Measurements from ENCODE around the gene MAK. TPM values are rescaled to one million over a fixed set of nuclear protein-coding genes. Genes with fewer than 3 reads are reported as not detected.

Gene MAK
- total and polyA plus RNA-seq, 2 donors (not counting 1 experiment from before 2014, with no cell fraction given) = 0.04 TPM; not detected in 1

- Mint-ChIP-seq H3K4me3 (no peak overlapping the region), H3K4me1 (no peaks in the 10 kb centered on the region), H3K9me3 (ENCODE audit: insufficient read depth) (no peaks in the 10 kb centered on the region), H3K27ac (no peak overlapping the region), H3K27me3 (no peaks in the 10 kb centered on the region)
- WGBS (ENCODE audit: insufficient coverage) = 100% methylated on average over 2 of the region's 3 CpGs
- POLR2A ChIA-PET = no interaction called here
- Histone ChIP-seq H3K4me2 (replicated peaks; ENCODE audit: low read depth, low read length, poor library complexity, severe bottlenecking) (no peak overlapping the region), H3K4me1 (ENCODE audit: control insufficient read depth in 2 of 2, insufficient read depth in 2 of 2, low read length in 2 of 2) (no peaks in the 10 kb centered on the region), H3K4me3 (ENCODE audit: control extremely low read depth in 1 of 5, extremely low read depth in 1 of 5, insufficient read depth in 1 of 5, low read depth in 2 of 5, low read length in 4 of 5) (no peak overlapping the region), H4K20me1 (ENCODE audit: control insufficient read depth, insufficient read depth, low read length, poor library complexity, severe bottlenecking) (no peaks in the 10 kb centered on the region), H3K9me3 (ENCODE audit: control extremely low read depth in 1 of 3, control insufficient read depth in 2 of 3, insufficient read depth in 1 of 3, low read length in 2 of 3) (no peaks in the 10 kb centered on the region), H2AFZ (ENCODE audit: insufficient read depth, low read depth, low read length, poor library complexity, severe bottlenecking) (no peak overlapping the region), H3K27me3 (replicated peaks in 1 of 4; ENCODE audit: control extremely low read depth in 1 of 4, control insufficient read depth in 3 of 4, insufficient read depth in 4 of 4, low read length in 3 of 4) (no peaks in the 10 kb centered on the region), H3K36me3 (replicated peaks in 1 of 2; ENCODE audit: control extremely low read depth in 1 of 2, control insufficient read depth in 1 of 2, extremely low read depth in 1 of 2, insufficient read depth in 2 of 2, low read length in 1 of 2) (peaks cover 0 to 8% of the 10 kb centered on the region in 2 experiments), H3K79me2 (ENCODE audit: control insufficient read depth, insufficient read depth, low read length) (no peaks in the 10 kb centered on the region), H3K27ac (ENCODE audit: low read length in 2 of 2) (no peak overlapping the region), H3K9ac (ENCODE audit: low read length) (no peak overlapping the region)
- DNase-seq (no peak), ATAC-seq (ENCODE audit: low read depth) (no peak)
- CTCF ChIA-PET = no interaction called here
- no peak for TF ChIP-seq EZH2 (IDR thresholded peaks at IDR 0.05; ENCODE audit: borderline replicate concordance, insufficient read depth, low read depth, low read length, poor library complexity, severe bottlenecking)
- TF ChIP-seq CTCF (IDR thresholded peaks at IDR 0.05) = no peak
- intact Hi-C loops (cut with micrococcal nuclease) = no loop called here
These were observed 104.5 kb downstream of the MAK start for GRCh38 chr6:10733863-10734262.

GRCh38 chr6:10733151-10733715 lies 105.1 kb downstream of the MAK start:
- H3K27me3 Mint-ChIP-seq = no peaks in the 10 kb centered on the region
- Histone ChIP-seq H3K36me3 (replicated peaks in 1 of 2; ENCODE audit: control extremely low read depth in 1 of 2, control insufficient read depth in 1 of 2, extremely low read depth in 1 of 2, insufficient read depth in 2 of 2, low read length in 1 of 2) (peaks cover 2 to 11% of the 10 kb centered on the region in 2 experiments), H3K4me2 (replicated peaks; ENCODE audit: low read depth, low read length, poor library complexity, severe bottlenecking) (no peak overlapping the region), H3K9me3 (ENCODE audit: control extremely low read depth in 1 of 3, control insufficient read depth in 2 of 3, insufficient read depth in 1 of 3, low read length in 2 of 3) (no peaks in the 10 kb centered on the region), H3K9ac (ENCODE audit: low read length) (no peak overlapping the region), H3K4me1 (ENCODE audit: control insufficient read depth in 2 of 2, insufficient read depth in 2 of 2, low read length in 2 of 2) (no peaks in the 10 kb centered on the region), H3K27me3 (replicated peaks in 1 of 4; ENCODE audit: control extremely low read depth in 1 of 4, control insufficient read depth in 3 of 4, insufficient read depth in 4 of 4, low read length in 3 of 4) (no peaks in the 10 kb centered on the region), H2AFZ (ENCODE audit: insufficient read depth, low read depth, low read length, poor library complexity, severe bottlenecking) (no peak overlapping the region), H4K20me1 (ENCODE audit: control insufficient read depth, insufficient read depth, low read length, poor library complexity, severe bottlenecking) (no peaks in the 10 kb centered on the region), H3K79me2 (ENCODE audit: control insufficient read depth, insufficient read depth, low read length) (no peaks in the 10 kb centered on the region), H3K27ac (ENCODE audit: low read length in 2 of 2) (no peak overlapping the region), H3K4me3 (ENCODE audit: control extremely low read depth in 1 of 5, extremely low read depth in 1 of 5, insufficient read depth in 1 of 5, low read depth in 2 of 5, low read length in 4 of 5) (no peak overlapping the region)
- DNase-seq = no peak
- H3K4me3 Mint-ChIP-seq = no peak overlapping the region
- 97% methylated on average over 14 of the region's 17 CpGs for WGBS (ENCODE audit: insufficient coverage)
- ChIA-PET POLR2A (interaction anchor here (0.5 kb wide), 1 partner anchor 38 kb away, joined by 3 read pairs; the partner anchor contains the start of gene PAK1IP1), CTCF (interaction anchor here (0.6 to 1.5 kb wide), 2 partner anchors 13 to 21 kb away, joined by 3 to 5 read pairs; no protein-coding TSS in a partner anchor)
- no peak for ATAC-seq (ENCODE audit: low read depth)
- TF ChIP-seq EZH2 (IDR thresholded peaks at IDR 0.05; ENCODE audit: borderline replicate concordance, insufficient read depth, low read depth, low read length, poor library complexity, severe bottlenecking) (no peak), CTCF (IDR thresholded peaks at IDR 0.05) (no peak)
- no peaks in the 10 kb centered on the region for H3K4me1 Mint-ChIP-seq
- intact Hi-C loops (cut with micrococcal nuclease) = no loop called here
- H3K27ac Mint-ChIP-seq = no peak overlapping the region
- H3K9me3 Mint-ChIP-seq (ENCODE audit: insufficient read depth) = no peaks in the 10 kb centered on the region
